Peyer's patch (tissue), 4 donors: ENCODE measurements around the gene DUT.

Source experiments
- POLR2A ChIP-seq, 2 donors: fragments of 450-650 bp; IDR thresholded peaks; one replicate each; pipeline ENCODE4 v1.5.1; 2017; ENCODE audit warnings: antibody characterized with exemption in 2 of 2, mild to moderate bottlenecking in 2 of 2, moderate library complexity in 2 of 2
- TF ChIP-seq, protein P1 (sequence below), 6 experiments: fragments of 450-650 bp in 4 of 6; fragments of 200-600 bp in 2 of 6; sonication (generic) in 1 of 6; IDR thresholded peaks; one replicate each; pipeline ENCODE4 v1.5.1; 2017 to 2019; ENCODE audit warnings: antibody characterized with exemption in 6 of 6, mild to moderate bottlenecking in 3 of 6, moderate library complexity in 1 of 6

DNA sequence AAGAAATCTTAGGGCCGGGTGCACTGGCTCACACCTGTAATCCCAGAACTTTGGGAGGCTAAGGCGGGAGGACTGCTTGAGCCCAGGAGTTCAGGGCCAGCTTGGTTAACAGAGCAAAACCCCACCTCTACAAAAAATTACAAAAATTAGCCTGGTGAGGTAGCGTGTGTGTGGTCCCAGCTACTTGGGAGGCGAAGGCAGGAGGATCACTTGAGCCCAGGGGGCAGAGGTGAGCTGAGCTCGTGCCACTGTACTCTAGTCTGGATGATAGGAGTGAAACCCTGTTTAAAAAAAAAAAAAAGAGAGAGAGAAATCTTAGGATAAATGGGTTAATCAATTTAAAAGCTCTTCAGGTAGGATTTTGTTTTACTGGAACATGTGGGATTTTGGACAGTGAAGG is 31.2 kb upstream of the DUT start:
- TF ChIP-seq, protein P1, sequence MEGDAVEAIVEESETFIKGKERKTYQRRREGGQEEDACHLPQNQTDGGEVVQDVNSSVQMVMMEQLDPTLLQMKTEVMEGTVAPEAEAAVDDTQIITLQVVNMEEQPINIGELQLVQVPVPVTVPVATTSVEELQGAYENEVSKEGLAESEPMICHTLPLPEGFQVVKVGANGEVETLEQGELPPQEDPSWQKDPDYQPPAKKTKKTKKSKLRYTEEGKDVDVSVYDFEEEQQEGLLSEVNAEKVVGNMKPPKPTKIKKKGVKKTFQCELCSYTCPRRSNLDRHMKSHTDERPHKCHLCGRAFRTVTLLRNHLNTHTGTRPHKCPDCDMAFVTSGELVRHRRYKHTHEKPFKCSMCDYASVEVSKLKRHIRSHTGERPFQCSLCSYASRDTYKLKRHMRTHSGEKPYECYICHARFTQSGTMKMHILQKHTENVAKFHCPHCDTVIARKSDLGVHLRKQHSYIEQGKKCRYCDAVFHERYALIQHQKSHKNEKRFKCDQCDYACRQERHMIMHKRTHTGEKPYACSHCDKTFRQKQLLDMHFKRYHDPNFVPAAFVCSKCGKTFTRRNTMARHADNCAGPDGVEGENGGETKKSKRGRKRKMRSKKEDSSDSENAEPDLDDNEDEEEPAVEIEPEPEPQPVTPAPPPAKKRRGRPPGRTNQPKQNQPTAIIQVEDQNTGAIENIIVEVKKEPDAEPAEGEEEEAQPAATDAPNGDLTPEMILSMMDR (IDR thresholded peaks at IDR 0.05), result no peak
- TF ChIP-seq POLR2A (IDR thresholded peaks at IDR 0.05), result no peak
